NCI-H1436 (cell line): ENCODE results near the gene ANO2.

Experiments
- DNase-seq: peaks from one replicate; lab custom pipeline; 2025; lab: John Stamatoyannopoulos, UW

Gene ANO2

DNA sequence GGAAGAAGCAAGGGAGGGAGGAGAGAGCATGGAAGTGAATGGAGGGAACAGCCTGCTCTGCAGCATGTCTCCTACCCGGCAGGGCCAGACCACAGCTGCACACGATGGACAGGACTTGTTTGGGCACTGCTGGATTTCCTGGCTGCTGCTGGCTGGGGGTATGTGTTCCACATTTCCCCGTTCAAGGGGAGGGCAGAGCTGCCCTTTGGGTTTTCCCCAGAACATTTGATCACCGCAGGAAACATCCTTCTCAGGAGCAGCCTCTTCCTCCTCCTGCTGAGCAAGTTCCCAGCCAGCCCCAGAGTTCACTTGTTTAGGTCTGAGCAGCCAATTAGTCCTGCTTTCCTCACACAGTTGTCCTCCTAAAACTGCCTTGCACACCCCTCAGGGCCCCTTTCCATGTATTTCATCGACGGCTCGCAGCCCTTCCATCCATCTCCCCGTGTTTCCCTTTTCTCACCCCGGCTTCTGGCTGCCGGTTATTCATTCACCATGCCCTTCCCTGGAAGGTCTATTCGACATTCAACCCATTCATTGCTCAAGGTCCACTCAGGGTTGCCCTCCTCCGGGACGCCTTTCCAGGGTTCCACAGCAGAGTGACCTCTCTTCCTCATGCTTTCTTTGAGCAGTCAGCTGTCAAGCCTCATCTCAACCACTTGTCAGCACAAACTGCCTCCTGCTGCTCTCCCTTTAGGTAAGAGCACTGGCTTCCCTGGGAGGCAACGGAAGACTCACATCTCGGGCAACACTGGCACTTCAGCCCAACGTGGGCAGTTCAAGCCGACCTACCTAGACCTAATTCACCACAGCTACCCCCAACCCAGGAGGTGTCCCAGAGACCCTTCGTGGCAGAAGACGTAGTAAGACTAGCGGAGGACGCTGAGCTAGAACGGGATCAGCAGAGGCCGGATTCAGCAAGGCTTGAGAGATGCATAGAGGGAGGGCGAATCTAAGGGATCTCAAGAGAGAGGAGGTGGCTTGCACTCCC lies 20.1 kb upstream of the ANO2 start:
- DNase-seq = no peak

DNA sequence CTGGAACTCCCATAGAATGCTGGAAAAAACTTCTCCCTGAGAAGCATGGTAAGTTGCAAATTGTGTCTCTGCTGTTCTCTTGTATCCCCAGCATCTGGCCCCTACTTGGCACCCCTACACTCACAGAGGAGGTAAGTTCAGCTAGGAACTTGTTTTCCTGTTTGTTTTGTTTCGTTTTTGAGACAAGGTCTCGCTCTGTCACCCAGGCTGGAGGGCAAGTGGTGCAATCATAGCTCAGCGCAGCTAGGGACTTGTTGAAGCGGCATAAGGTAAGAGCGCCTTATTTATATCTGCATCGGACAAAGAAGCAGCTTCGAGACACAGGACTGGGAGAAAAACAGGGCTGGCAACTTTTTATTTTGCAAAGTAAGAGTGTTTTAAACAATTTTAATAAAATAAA lies 18.5 kb upstream of the ANO2 start:
- no peak for DNase-seq

DNA sequence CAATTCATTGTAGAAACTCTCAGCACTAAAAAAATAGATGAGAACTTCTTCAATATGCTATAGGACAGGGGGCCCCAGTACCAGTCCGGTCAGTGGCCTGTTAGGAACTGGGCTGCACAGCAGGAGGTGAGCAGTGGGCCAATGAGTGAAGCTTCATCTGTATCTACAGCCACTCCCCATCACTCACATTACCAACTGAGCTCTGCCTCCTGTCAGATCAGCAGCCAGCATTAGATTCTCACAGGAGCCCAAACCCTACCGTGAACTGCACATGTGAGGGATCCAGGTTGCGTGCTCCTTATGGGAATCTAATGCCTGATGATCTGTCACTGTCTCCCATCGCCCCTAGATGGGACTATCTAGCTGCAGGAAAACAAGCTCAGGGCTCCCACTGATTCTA lies 15.7 kb upstream of the ANO2 start:
- no peak for DNase-seq

DNA sequence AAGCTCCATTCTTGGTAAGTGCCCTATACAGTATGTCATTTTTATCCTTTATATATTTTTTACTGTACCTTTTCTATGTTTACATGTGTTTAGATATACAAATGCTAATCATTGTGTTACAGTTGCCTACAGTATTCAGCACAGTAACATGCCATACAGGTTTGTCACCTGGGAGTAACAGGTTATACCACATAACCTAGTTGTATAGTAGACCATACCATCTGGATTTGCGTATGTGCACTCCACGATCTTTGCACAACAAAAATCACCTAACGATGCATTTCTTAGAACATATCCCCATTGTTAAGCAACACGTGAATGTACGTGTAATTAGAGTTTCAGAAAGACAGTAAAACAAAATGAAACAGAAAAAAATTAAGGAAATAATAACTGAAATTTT lies 11.9 kb upstream of the ANO2 start:
- no peak for DNase-seq

DNA sequence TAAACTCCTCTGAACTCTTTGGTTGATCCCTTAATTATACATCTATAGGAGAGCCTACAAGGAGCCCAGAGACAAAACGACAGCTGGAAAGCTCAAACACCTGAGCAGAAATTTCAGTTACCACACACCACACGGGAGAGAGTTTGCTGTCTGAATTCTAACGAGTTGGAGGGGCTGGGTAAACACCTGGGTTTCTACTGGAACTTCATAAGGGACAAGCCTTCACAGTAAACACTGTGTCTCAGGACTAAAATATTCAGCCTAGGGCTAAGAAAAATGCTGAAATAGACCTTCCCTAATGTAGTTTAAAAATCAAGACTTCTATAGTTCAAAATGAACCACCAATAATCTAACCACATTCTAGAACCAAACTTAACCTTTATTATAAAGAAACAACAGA lies 9.6 kb upstream of the ANO2 start:
- no peak for DNase-seq

DNA sequence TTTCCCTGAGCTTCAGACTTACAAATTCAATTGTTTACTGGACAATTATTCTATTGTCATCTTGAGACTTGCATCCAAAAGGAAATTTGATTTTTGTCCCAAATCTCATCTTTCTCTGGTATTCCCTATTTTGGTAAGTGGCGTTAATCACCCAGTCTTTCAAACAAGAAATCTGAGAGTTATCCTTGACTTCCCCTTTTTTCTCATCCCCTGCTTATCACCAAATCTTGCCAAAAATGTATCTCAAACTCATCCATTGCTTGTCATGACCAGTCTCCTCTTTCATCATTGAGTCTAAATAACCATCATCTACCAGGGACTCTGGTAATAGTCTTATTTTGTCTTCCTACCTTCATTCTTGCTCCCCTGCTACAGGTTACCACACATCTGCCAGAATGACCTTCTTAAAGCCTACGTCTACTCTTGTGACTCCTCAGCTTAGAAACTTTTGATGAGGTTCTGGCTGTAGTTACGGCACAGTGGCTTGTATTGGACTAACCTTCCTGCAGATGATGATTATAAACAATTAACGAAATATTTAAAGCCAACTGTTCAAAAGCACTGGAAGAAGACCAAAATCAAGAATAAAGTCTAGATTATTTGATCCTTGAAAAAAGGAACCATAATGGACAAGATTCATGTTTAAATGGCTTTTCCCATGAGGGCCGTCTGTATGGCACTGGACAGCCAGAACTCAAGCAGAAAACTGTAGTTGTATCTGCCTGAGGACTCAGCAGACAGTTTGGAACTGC lies 9.0 kb upstream of the ANO2 start:
- no peak for DNase-seq

DNA sequence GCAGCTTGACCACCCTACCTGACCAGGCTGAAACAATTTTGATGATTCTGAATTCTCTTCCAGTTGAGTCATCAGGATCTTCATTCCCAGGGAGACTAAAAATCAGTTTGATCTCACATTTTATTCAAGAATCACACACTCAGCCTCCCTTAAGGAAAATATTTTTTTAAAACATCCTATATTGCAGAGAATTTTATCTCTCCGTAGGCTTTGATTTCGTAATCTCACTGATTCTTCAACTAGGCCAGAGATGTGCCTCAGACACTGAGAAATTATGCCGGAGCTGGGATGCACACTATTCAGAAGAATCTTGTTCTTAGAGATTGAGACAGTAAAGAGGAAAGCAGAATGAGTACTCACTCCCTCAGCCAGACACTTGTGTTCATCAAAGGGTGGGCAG lies 7.0 kb upstream of the ANO2 start:
- DNase-seq = no peak

DNA sequence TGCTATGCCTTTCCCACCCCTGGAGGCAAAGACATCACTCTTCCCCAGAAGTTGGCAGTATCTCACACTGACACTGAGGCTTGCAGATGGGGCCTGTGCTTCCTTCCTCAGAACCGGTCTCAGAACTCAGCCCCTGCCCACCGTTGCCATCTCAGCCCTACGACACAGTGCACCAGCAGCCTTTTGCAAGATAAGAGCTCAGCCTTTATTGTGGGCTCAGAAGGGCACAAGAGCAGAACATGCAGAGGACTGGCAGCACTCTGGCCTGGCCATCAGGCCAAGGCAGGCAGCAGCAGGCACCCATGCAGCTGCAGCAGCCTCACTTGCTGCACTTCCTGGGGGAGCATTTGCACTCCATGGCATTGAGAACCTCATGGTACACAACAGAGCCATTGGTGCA lies 3.6 kb upstream of the ANO2 start:
- DNase-seq = no peak

DNA sequence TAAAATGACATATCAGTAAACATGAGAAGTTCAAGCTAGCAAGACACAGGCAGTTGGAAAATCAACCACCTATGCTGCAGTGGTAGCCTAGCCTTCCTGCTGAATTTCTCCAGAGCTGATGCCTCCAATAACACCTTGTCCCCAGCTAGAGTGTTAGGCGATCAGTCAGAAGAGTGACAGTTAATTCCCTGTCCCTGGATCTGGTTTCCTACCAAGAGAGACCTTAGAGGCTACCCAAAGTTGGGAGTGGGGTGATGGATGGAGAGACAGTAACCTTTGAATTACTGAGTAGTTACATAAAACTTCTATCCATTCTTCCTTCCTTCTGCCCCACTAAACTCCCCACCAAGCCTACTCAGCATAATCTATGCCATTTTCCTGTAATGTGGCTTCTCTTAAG lies 1.9 kb upstream of the ANO2 start:
- no peak for DNase-seq

DNA sequence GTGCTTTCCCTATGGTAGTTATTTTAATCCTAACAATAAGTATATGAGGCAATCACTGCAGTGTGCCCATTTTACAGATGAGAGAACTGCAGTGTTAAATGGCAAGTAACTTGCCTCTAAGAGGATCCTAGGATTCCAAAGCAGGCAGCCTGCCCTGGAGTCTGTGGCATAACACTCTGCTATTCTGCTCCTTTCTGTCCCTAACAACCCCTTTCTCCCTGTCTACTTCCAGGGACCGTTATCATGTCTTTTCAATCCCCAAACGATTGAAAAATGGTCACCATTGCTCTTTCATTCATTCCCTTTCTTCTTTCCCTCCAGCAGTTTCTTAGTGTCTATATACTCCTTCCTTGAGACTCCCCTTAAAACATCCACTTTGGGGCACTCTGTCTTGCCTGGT lies 1.3 kb upstream of the ANO2 start:
- DNase-seq = no peak

DNA sequence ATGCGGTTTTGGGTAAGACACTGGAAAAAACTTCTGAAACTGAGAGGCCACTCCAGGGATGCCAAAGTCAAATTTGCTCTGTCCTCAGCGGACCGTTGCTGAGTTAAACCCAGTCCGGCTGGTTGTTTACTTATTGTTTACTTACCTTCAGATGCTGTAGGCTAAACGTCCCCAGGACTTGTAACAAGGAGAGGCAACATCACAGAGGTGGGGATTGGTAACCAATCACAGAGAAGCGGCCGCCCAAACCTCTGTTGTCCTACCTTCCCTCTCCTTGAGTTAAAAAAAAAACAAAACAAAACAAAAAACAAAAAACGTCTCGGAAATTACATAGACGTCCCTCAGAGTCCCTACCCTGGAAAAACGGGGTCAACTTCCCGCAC lies 380 bp downstream of the ANO2 start:
- DNase-seq = no peak

DNA sequence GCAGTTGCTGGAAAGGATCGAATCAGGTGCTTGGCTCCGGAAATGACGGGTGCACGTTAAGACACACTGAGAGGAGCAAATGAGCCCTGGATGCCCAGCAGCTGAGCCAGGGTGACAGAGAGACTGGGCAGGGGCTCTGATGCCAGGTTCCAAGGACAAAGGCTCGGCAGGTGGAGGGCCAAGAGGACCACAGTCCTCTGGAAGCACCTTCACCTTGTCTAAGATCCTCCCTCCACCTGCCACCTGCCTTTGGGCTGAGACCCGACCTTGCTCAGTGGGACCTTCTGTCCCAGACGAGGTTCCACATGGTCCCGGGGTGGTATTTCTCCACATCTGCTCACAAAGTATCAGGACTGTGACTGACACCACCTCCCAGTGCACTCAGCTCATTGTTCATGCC lies 1.0 kb downstream of the ANO2 start:
- DNase-seq = no peak

DNA sequence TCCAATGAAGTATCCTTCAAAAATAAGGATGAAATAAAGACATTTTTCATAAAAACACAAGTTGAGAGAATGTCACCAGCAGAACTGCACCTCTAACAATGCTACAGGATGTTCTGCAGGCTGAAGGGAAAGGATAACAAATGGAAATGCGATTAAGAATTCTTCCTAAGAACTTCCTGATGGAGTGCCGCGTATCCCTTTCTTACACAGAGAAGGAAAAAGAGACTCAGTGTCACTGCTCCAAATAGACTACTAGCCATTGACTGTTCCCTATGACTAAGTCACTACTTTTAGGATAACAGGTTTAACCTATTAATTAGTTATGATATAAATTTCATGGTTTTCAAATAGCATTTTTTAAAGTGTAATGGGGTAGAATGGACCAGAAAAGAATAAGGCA lies 3.2 kb downstream of the ANO2 start:
- no peak for DNase-seq

DNA sequence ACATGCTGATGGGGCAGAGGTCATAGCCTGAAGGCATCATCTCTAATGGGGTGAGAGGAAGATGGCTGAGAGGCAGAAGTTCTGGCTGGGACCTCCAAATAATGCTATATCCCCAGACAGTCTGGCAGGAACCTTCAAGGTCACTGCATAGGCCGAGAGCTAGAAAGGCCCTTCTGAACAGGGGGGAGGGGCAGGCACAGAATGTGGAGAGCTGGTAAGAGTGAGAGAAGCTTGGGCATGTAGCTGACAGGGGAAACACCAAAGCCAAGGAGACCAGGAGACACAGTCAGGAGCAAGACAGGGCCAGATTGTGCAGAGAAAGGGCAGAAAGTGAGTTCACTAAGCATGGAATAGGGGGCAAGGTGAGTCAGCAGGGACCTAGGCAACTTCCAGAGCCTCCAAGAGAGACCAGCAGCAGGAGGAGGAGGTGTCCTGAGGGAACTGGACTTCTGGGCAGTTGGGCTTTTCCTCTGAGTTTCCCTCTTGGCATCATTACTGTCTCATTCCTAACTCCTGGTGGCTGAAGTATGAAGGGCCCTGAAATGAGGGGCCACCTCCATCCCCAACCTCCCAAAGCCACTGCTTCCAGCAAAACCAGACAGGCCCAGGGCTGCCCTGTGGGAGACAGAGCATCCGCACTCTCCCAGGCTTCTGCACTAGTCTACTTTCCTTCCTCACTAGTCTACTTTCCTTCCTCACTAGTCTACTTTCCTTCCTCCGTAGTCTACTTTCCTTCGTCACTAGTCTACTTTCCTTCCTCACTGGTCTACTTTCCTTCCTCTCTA lies 17.1 kb downstream of the ANO2 start:
- no peak for DNase-seq

DNA sequence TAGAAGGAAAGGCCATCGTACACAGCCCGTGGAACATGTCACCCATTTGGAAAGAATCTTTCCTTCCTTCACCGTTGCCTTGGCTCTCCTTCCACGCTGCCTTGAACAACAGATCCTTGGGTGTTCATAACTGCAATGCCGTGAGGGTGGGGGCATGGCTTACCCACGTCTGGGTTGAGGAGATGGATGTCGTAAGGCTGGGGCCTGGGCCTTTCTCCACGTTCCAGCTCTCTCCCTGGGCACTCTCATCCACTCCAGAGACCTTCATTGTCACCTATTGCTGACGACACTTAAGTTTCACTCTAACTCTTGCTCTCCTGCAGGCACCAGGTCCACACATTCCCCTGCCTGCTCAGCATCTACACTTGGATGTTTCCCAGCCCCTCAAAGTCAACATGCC lies 19.4 kb downstream of the ANO2 start:
- no peak for DNase-seq

DNA sequence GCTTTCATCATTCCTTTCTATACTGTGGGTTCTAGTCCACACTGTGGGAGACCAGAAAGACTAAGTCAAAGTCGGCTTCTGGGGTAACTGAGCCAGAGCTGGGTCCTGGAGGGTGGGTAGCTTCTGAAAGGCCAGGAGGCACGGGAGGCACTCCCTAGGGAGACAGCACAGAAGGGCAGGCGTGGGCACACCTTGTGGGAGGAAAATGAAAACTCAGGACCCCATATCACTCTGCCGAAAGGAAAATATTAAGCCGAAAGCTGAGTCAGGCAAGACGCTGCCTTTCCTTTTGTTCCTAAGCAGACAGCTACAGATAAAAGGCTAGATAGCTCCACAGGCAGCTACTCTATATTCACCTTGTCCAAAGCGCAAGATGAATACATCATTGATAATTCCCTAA lies 20.7 kb downstream of the ANO2 start:
- DNase-seq = no peak

DNA sequence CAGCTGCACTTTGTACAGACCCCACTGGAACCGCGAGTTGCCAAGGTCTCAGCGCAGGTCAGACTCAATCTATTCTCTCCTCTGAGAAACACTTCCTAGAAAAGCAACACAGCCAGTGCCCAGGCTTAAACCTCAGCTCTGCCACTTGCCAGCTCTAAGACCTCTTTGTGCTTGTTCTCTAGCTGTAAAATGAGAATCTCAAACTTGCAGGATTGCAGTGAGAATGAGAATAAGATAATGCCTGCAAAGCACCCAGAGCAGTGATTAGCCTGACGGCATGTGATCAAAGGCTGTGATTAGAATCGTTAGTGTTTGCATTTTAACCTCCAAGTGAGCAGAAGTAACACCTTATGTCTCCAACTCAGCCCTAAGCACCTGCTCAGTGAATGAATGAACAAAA lies 21.3 kb downstream of the ANO2 start:
- DNase-seq = no peak

DNA sequence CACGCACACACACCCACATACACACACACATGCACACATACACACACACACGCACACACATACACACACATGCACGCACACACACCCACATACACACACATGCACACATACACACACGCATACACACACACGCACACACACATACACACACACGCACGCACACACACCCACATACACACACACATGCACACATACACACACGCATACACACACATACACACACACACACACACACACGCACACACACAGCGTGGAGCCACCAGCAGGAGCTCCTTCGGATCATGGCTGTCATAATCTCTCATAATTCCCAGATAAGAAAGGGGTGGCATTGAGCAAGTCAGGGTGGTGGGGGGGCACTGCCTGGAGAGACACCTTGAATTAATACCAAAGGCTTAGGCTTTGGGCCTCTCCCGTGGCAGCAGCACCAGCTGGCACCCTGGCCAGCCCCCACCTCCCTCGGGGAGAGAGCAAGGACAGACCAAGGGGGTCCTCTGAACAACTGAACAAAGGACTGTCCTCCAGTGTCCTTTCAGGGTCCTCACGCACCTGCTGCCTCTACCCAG lies 21.9 kb downstream of the ANO2 start:
- no peak for DNase-seq

DNA sequence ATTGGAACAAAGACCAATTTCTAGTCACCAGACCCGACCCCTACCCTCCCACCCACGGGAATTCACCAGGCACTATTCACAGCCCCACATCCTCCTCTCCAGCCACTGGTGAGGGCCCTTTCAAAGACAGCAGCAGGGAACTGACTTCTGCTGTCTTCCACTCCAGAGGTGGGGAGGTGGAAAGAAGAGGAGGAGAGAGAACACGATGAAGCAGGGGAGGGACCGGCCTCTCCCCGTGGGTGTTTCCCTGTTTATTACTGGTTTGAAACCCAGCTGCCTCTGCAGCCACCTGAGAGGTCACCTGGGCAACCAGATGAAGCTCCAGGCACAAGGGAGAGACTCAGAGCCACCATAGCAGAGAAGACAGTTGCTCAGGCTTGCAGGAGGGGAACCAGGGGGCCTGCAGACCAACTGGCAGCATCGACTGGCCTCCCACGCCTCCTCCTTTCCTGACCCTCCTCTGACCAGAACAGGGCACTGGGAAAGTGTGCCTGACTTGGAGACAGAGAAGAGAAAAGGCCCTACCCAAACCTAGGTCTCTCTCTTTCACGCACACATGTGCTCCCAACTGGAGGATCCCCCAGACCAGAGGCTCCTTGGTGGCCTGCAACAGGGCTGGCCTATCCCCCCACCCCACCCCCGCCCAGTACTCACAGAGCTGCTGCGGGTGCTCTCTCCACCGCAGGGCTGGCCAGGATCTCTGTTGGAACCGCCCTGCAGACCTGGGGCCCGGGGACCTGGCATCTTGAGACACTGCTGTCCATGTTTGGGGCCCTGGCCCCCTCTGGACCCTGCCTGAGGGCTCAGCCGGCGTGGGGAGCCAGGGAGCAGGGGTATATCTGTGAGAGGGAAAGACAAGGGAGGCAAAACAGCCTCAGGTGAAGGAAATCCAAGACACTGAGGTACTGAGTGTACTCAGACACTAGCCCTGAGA lies 22.8 kb downstream of the ANO2 start:
- no peak for DNase-seq

DNA sequence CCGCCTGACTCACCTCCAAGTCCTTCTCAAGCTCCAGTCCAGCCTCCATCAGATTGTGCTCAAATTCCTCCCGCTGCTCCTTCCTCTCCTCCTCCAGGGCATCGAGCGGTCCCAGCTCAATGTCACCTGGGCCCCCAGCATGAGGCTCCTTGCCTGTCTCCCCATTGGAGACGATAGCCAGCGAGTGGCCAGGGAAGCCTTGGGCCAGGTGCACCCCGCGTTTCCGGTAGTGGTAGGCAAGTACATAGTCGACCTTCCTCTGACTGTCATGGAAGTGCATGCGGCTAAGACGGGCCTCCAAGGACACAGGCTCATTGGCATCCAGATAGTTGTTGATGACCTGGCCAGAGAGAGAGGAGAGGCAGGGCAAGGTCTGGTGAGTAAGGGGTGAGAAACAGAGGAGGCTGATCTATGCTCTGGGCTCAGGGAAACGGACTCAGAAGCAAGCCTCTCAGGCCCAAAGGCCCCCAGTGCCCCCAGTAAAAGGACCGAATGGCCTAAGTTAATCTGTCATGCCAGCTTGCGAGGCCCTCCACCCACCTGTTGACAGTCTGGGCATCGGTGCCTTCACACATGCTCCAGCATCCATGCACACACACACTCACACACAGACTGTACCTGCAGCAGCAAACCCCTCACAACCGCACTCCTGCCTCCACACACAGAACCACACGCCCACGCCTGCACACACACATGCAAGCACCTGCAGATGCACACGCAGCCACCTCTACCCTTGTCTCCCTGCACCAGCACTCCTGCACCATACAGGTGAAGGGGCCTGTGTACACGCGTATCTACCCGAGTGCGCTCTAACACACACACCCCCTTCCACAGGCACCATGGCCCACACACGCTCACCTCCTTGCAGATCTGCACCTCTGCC lies 23.8 kb downstream of the ANO2 start:
- no peak for DNase-seq
